Prostate gland (tissue), 2 donors: ENCODE data around the gene TSC22D4. TPM values are rescaled to one million over a fixed set of nuclear protein-coding genes. Genes with fewer than 3 reads are reported as not detected.

Experiments
- DNase-seq: peaks from one replicate; pipeline ENCODE4 v3.0.0-alpha.2; 2019; ENCODE audit warnings: low spot score
- H3K27ac ChIP-seq, 2 donors: fragments of 200-600 bp; sonication (generic); 2 replicates each; pipeline ENCODE4 v1.5.1; 2017 to 2019
- H3K27me3 ChIP-seq: fragments of 200-600 bp; sonication (generic); replicated peaks from 2 replicates; pipeline ENCODE4 v1.5.1; 2019; ENCODE audit not compliant: insufficient read depth
- H3K36me3 ChIP-seq, 2 donors: fragments of 200-600 bp; sonication (generic); 1 replicate in 1 of 2; 2 replicates in 1 of 2; pipeline versions ENCODE4 v1.5.1 to v1.8.1; 2017 to 2019
- H3K4me1 ChIP-seq: fragments of 200-600 bp; sonication (generic); replicated peaks from 2 replicates; pipeline ENCODE4 v1.5.1; 2019
- H3K4me3 ChIP-seq, 2 donors: fragments of 200-600 bp; sonication (generic); 2 replicates each; pipeline ENCODE4 v1.5.1; 2017 to 2019
- H3K9me3 ChIP-seq: fragments of 200-600 bp; sonication (generic); 2 replicates; pipeline ENCODE4 v1.5.1; 2017
- CTCF ChIP-seq, 4 experiments: fragments of 200-600 bp in 2 of 4; fragments of 450-650 bp in 2 of 4; sonication (generic) in 2 of 4; IDR thresholded peaks; 1 replicate in 3 of 4; 2 replicates in 1 of 4; pipeline ENCODE4 v1.5.1; 2016 to 2019; ENCODE audit warnings: antibody characterized with exemption in 4 of 4, mild to moderate bottlenecking in 2 of 4, moderate library complexity in 2 of 4
- POLR2A ChIP-seq: fragments of 450-650 bp; IDR thresholded peaks from one replicate; pipeline ENCODE4 v1.6.1; 2016; ENCODE audit warnings: antibody characterized with exemption, mild to moderate bottlenecking
- POLR2AphosphoS5 ChIP-seq: sonication (generic); formaldehyde crosslinking; IDR thresholded peaks from one replicate; pipeline ENCODE4 v1.6.1; 2017; ENCODE audit warnings: antibody characterized with exemption
- WGBS: methylation state at CpG from one replicate; pipeline ENCODE4 v1.1.5; 2018; 5-methylcytosine and 5-hydroxymethylcytosine counted together
- intact Hi-C: fragments of 100-400 bp; cut with DNase I; formaldehyde crosslinking; loops from one replicate; pipeline ENCODE4 v1.14.2; 2022
- total RNA-seq, 2 donors: library from RNA; depleted of rRNA; stranded (reverse); fragments of >200 nt; gene quantifications; one replicate each; pipeline ENCODE4 v1.1.0, GENCODE V29; 2016

The TSC22D4 gene
- total RNA-seq, 2 donors from 2014 or later = 77.6 to 152 TPM

- Histone ChIP-seq H3K9me3 (no peaks in the 10 kb centered on the region), H3K27me3 (no peaks in the 10 kb centered on the region), H3K4me3 (no peak overlapping the region), H3K4me1 (no peaks in the 10 kb centered on the region), H3K36me3 (no peaks in the 10 kb centered on the region), H3K27ac (no peak overlapping the region)
- DNase-seq = no peak
- WGBS = 87% methylated on average over 25 of the region's 25 CpGs
- intact Hi-C loops = no loop called here
- TF ChIP-seq POLR2AphosphoS5 (no peak), POLR2A (no peak), CTCF (IDR thresholded peaks at IDR 0.05) (no peak)
Observed at GRCh38 chr7:100490483-100491191, 11.6 kb upstream of the TSC22D4 start.

DNA sequence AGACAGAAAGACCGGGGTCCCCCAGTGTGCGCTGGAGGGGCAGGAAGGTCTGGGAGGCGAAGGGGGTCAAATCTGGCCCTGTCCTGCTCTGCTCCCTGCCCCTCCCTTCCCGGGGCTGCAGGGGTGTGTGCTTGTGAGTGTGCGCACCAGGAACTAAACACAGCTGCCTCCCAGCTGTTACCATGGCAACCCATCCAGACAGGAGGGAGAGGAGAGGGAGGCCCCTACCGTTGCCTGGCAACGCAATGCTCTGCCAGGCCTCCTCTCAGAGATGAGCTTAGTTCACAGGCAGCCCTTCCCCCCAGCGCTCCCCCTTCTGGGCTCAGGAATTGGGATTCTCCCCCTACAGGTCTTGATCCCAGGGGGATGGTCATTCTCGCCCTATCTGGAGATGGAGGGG lies 10.8 kb upstream of the TSC22D4 start:
- H3K27ac ChIP-seq = no peak overlapping the region
- no peaks in the 10 kb centered on the region for H3K27me3 ChIP-seq
- 40% methylated on average over 9 of the region's 9 CpGs for WGBS
- no peak for DNase-seq
- no peaks in the 10 kb centered on the region for H3K4me1 ChIP-seq
- H3K4me3 ChIP-seq = no peak overlapping the region
- TF ChIP-seq CTCF (IDR thresholded peaks at IDR 0.05) = no peak
- TF ChIP-seq POLR2A = no peak
- TF ChIP-seq POLR2AphosphoS5 = no peak
- no peaks in the 10 kb centered on the region for H3K36me3 ChIP-seq
- intact Hi-C loops = no loop called here
- no peaks in the 10 kb centered on the region for H3K9me3 ChIP-seq

GRCh38 chr7:100489121-100489520 lies 10.1 kb upstream of the TSC22D4 start:
- no peaks in the 10 kb centered on the region for H3K36me3 ChIP-seq
- no peak for DNase-seq
- H3K4me1 ChIP-seq = no peaks in the 10 kb centered on the region
- no peaks in the 10 kb centered on the region for H3K27me3 ChIP-seq
- H3K9me3 ChIP-seq = no peaks in the 10 kb centered on the region
- no peak overlapping the region for H3K4me3 ChIP-seq
- no peak overlapping the region for H3K27ac ChIP-seq
- intact Hi-C loops = no loop called here
- WGBS = 68% methylated on average over 10 of the region's 10 CpGs
- TF ChIP-seq POLR2AphosphoS5 (no peak), POLR2A (no peak), CTCF (IDR thresholded peaks at IDR 0.05) (no peak)

GRCh38 chr7:100488333-100489095 lies 9.5 kb upstream of the TSC22D4 start:
- 92% methylated on average over 42 of the region's 44 CpGs for WGBS
- DNase-seq = no peak
- H3K36me3 ChIP-seq = no peaks in the 10 kb centered on the region
- no peaks in the 10 kb centered on the region for H3K9me3 ChIP-seq
- intact Hi-C loops = no loop called here
- no peak overlapping the region for H3K4me3 ChIP-seq
- TF ChIP-seq CTCF (IDR thresholded peaks at IDR 0.05) (no peak), POLR2A (no peak), POLR2AphosphoS5 (no peak)
- no peaks in the 10 kb centered on the region for H3K27me3 ChIP-seq
- H3K4me1 ChIP-seq = no peaks in the 10 kb centered on the region
- no peak overlapping the region for H3K27ac ChIP-seq
